ENCODE measurements around the gene ACTR5. TPM values are rescaled to one million over a fixed set of nuclear protein-coding genes. Genes with fewer than 3 reads are reported as not detected.

The ACTR5 gene
- total and polyA plus RNA-seq, 2 donors (not counting 3 experiments of a cell fraction or from before 2014, with no cell fraction given): 8.8 to 11.3 TPM

GRCh38 chr20:38789503-38790199 is 41.4 kb downstream of the ACTR5 start:
- no peak overlapping the region for H2AFZ ChIP-seq (ENCODE audit: low read depth, low read length)
- no peak for FAIRE-seq
- no peak overlapping the region for H3K27ac ChIP-seq (ENCODE audit: insufficient read depth, low read depth, low read length)
- H3K9me3 ChIP-seq (replicated peaks; ENCODE audit: control insufficient read depth, insufficient read depth, low read length): no peaks in the 10 kb centered on the region
- H3K9me1 ChIP-seq (replicated peaks; ENCODE audit: control insufficient read depth, extremely low read depth, insufficient read depth, low read length): no peaks in the 10 kb centered on the region
- BruUV-seq (replicated peaks): no TSS peak
- CTCF ChIA-PET: interaction anchor here (0.7 to 4.1 kb wide), 14 partner anchors 10 to 147 kb away, joined by 3 to 15 read pairs (median 5); partner anchors contain the start of gene PPP1R16B
- no peak overlapping the region for H3K4me3 ChIP-seq (replicated peaks in 1 of 3; ENCODE audit: insufficient read depth in 1 of 3, low read depth in 1 of 3, low read length in 3 of 3)
- dilution Hi-C loops (cut with MboI; ENCODE audit: extremely low pct_ligation_motif_present, low sequenced_read_pairs): no loop called here
- POLR2A ChIA-PET: no interaction called here
- no peaks in the 10 kb centered on the region for H4K20me1 ChIP-seq (replicated peaks; ENCODE audit: control insufficient read depth, extremely low read depth, insufficient read depth, low read length)
- DNase-seq (ENCODE audit: low read depth, low spot score): no peak
- no peaks in the 10 kb centered on the region for H3K79me2 ChIP-seq (ENCODE audit: control insufficient read depth, insufficient read depth, low read length)
- H3K4me2 ChIP-seq (ENCODE audit: insufficient read depth, low read length): no peak overlapping the region
- H3K9ac ChIP-seq (replicated peaks; ENCODE audit: extremely low read depth, insufficient read depth, low read length): no peak overlapping the region
- H3K27me3 ChIP-seq (ENCODE audit: control insufficient read depth in 2 of 2, insufficient read depth in 2 of 2, low read length in 2 of 2): peaks cover 0 to 2% of the 10 kb centered on the region in 2 experiments
- intact Hi-C loops (cut with micrococcal nuclease): loop anchor here (1.0 to 2.0 kb wide), 2 partner anchors 63 to 140 kb away; no protein-coding TSS in a partner anchor
- H3K36me3 ChIP-seq (ENCODE audit: control insufficient read depth in 2 of 2, extremely low read depth in 1 of 2, insufficient read depth in 2 of 2, low read length in 2 of 2): no peaks in the 10 kb centered on the region
- TF ChIP-seq EZH2 (IDR thresholded peaks at IDR 0.05; ENCODE audit: borderline replicate concordance, low read depth, low read length, severe bottlenecking) (no peak), MYC (IDR thresholded peaks at IDR 0.05; ENCODE audit: low read depth, low read length) (no peak), POLR2AphosphoS5 (IDR thresholded peaks at IDR 0.05; ENCODE audit: insufficient read depth, low read depth, low read length) (no peak), POLR2A (IDR thresholded peaks at IDR 0.05; ENCODE audit: low read depth, low read length) (no peak), JUN (IDR thresholded peaks at IDR 0.05; ENCODE audit: borderline replicate concordance, insufficient read depth, insufficient read length, low read depth) (no peak), MAX (IDR thresholded peaks at IDR 0.05; ENCODE audit: insufficient read depth, insufficient read length) (no peak), FOS (IDR thresholded peaks at IDR 0.05; ENCODE audit: borderline replicate concordance, insufficient read depth, low read length) (no peak), GATA2 (IDR thresholded peaks at IDR 0.05; ENCODE audit: insufficient read depth, insufficient read length, low read depth, low read length) (no peak), CTCF (IDR thresholded peaks at IDR 0.05; ENCODE audit: extremely low read depth in 1 of 2, insufficient read depth in 1 of 2, low read depth in 1 of 2, low read length in 2 of 2) (no peak)
- no peaks in the 10 kb centered on the region for H3K4me1 ChIP-seq (ENCODE audit: control insufficient read depth, extremely low read depth, insufficient read depth, low read length)
